K562 (cell line): ENCODE measurements around the gene SYT17. TPM values are rescaled to one million over a fixed set of nuclear protein-coding genes. Genes with fewer than 3 reads are reported as not detected.
A peak's percentile ranks its signal among the peaks of the same experiment; 100 is the strongest.

Experiments
- ATAC-seq: fragments of 200-7000 bp; cut with Tn5 transposase; 3 replicates; pipeline ENCODE4 v1.9.1; 2020; ENCODE audit warnings: moderate library complexity
- BruUV-seq: library from RNA; stranded (reverse); fragments of 400-500 nt; replicated peaks from 2 replicates; lab custom pipeline; 2021; lab: Mats Ljungman, UMichigan
- CTCF ChIA-PET: fragments of 300-600 bp; formaldehyde crosslinking; extraction: SDS; loops from one replicate; lab custom pipeline; 2021; ENCODE audit warnings: low intra/inter-chr PET ratio; lab: Yijun Ruan, JAX
- POLR2A ChIA-PET: fragments of 300-600, 350-650 bp; sonication (Branson Sonifier 250); formaldehyde crosslinking; extraction: SDS; loops from one replicate; lab custom pipeline; 2021; ENCODE audit warnings: antibody characterized with exemption, inconsistent platforms; lab: Yijun Ruan, JAX
- DNase-seq, 4 experiments: peaks; one replicate each; pipeline versions ENCODE4 v3.0.0 to v3.0.0-alpha.2; 2011 to 2018; ENCODE audit warnings: low spot score in 3 of 4, mixed read lengths in 3 of 4; ENCODE audit errors: extremely low read depth in 1 of 4
- FAIRE-seq: peaks from 2 replicates; lab custom pipeline; 2011; peaks lifted over from hg19 to GRCh38; lab: Jason Lieb, UNC
- H2AFZ ChIP-seq: 2 replicates; pipeline ENCODE4 v1.6.0; 2011; ENCODE audit warnings: low read depth, low read length, control low read depth, inconsistent platforms
- H3K27ac ChIP-seq: fragments of 200-600 bp; 3 replicates; pipeline ENCODE4 v1.8.0; 2011; ENCODE audit warnings: low read depth, mild to moderate bottlenecking, control low read depth, inconsistent platforms, low read length, moderate library complexity, mixed read lengths; ENCODE audit errors: extremely low read depth
- H3K27me3 ChIP-seq, 2 experiments: fragments of 300-600 bp in 1 of 2; 2 replicates in 1 of 2; 3 replicates in 1 of 2; pipeline versions ENCODE4 v1.6.0 to v1.8.0; 2011; ENCODE audit warnings: inconsistent platforms in 2 of 2, low read length in 2 of 2, mild to moderate bottlenecking in 1 of 2, mixed read lengths in 1 of 2, moderate library complexity in 1 of 2; ENCODE audit not compliant: control insufficient read depth in 2 of 2, insufficient read depth in 2 of 2
- H3K36me3 ChIP-seq: fragments of 300-600 bp; 3 replicates; pipeline ENCODE4 v1.8.0; 2011; ENCODE audit warnings: mild to moderate bottlenecking, low read length, inconsistent platforms; ENCODE audit not compliant: control insufficient read depth, insufficient read depth
- H3K4me1 ChIP-seq, 2 experiments: fragments of 200-600 bp in 1 of 2; replicated peaks in 1 of 2; 2 replicates in 1 of 2; 3 replicates in 1 of 2; pipeline versions ENCODE4 v1.5.1 to v1.8.0; 2011; ENCODE audit warnings: inconsistent platforms in 2 of 2, low read length in 2 of 2, mild to moderate bottlenecking in 1 of 2, mixed read lengths in 1 of 2, moderate library complexity in 1 of 2; ENCODE audit not compliant: control insufficient read depth in 2 of 2, insufficient read depth in 2 of 2
- H3K4me2 ChIP-seq: 2 replicates; pipeline ENCODE4 v1.6.1; 2011; ENCODE audit warnings: low read length, control low read depth, inconsistent platforms, mixed read lengths; ENCODE audit not compliant: insufficient read depth
- H3K4me3 ChIP-seq: fragments of 200-600 bp; sonication (generic), shearing (Covaris generic); 2 replicates; pipeline ENCODE4 v1.5.1; 2016; ENCODE audit warnings: control low read depth, inconsistent platforms
- H3K79me2 ChIP-seq: fragments of 200-600 bp; 3 replicates; pipeline ENCODE4 v1.8.0; 2011; ENCODE audit warnings: low read length, inconsistent platforms; ENCODE audit not compliant: control insufficient read depth, insufficient read depth
- H3K9ac ChIP-seq, 2 experiments: 2 replicates each; pipeline versions ENCODE4 v1.6.0 to v1.6.1; 2011; ENCODE audit warnings: low read depth in 2 of 2, low read length in 2 of 2, control low read depth in 1 of 2, inconsistent platforms in 1 of 2, mild to moderate bottlenecking in 1 of 2, mixed read lengths in 1 of 2; ENCODE audit not compliant: insufficient read depth in 1 of 2
- H3K9me1 ChIP-seq: one replicate; pipeline ENCODE4 v1.6.0; 2011; ENCODE audit warnings: inconsistent platforms, mild to moderate bottlenecking, low read length, moderate library complexity; ENCODE audit not compliant: control insufficient read depth, insufficient read depth
- H3K9me3 ChIP-seq: replicated peaks from 2 replicates; pipeline ENCODE4 v1.5.1; 2011; ENCODE audit warnings: low read depth, low read length, inconsistent platforms; ENCODE audit not compliant: control insufficient read depth, insufficient read depth
- H4K20me1 ChIP-seq: replicated peaks from 2 replicates; pipeline ENCODE4 v1.6.1; 2011; ENCODE audit warnings: low read length, inconsistent platforms, mixed read lengths; ENCODE audit not compliant: control insufficient read depth, insufficient read depth
- ARHGAP35 ChIP-seq: fragments of 450-650 bp; IDR thresholded peaks from 2 replicates; pipeline ENCODE4 v1.6.1; 2018; ENCODE audit not compliant: partially characterized antibody
- CBX2 ChIP-seq: fragments of 200-600 bp; sonication (generic); IDR thresholded peaks from one replicate; pipeline ENCODE4 v1.6.1; 2012; ENCODE audit warnings: mild to moderate bottlenecking, low read length, inconsistent platforms; ENCODE audit not compliant: insufficient read depth, poor library complexity, severe bottlenecking
- CBX8 ChIP-seq: fragments of 200-600 bp; sonication (generic); IDR thresholded peaks from 2 replicates; pipeline ENCODE4 v1.6.1; 2012; ENCODE audit warnings: borderline replicate concordance, mixed run types, low read depth, mild to moderate bottlenecking, moderate library complexity, mixed read lengths, low read length, control low read depth, inconsistent platforms; ENCODE audit not compliant: poor library complexity, severe bottlenecking; ENCODE audit errors: extremely low read depth
- ETV6 ChIP-seq, 3 experiments: fragments of 150-350 bp in 1 of 3; sonication (generic) in 1 of 3; formaldehyde crosslinking in 1 of 3; IDR thresholded peaks; 2 replicates each; pipeline versions ENCODE4 v1.6.1 to v1.8.0; 2014 to 2022; ENCODE audit warnings: borderline replicate concordance in 2 of 3, low read depth in 2 of 3, antibody characterized with exemption in 1 of 3, low read length in 1 of 3, mild to moderate bottlenecking in 1 of 3, missing genetic modification reagents in 1 of 3
- NEUROD1 ChIP-seq: fragments of 150-350 bp; IDR thresholded peaks from 2 replicates; pipeline ENCODE4 v1.6.1; 2014; ENCODE audit warnings: borderline replicate concordance, low read length, low read depth; ENCODE audit not compliant: partially characterized antibody
- PCBP2 ChIP-seq: fragments of 200-400 bp; formaldehyde crosslinking; IDR thresholded peaks from 2 replicates; pipeline ENCODE4 v1.6.1; 2018; ENCODE audit warnings: low read length, low read depth, mild to moderate bottlenecking, moderate library complexity; ENCODE audit not compliant: poor library complexity, severe bottlenecking
- PML ChIP-seq: IDR thresholded peaks from 2 replicates; pipeline ENCODE4 v1.6.1; 2012; ENCODE audit warnings: low read length, inconsistent platforms
- SMAD2 ChIP-seq: fragments of 150-350 bp; IDR thresholded peaks from 2 replicates; pipeline ENCODE4 v1.6.1; 2014; ENCODE audit warnings: low read depth, mild to moderate bottlenecking, low read length
- SPI1 ChIP-seq: IDR thresholded peaks from 2 replicates; pipeline ENCODE4 v1.6.1; 2011; ENCODE audit warnings: low read depth, low read length, control low read depth, borderline replicate concordance
- ZFPM2 ChIP-seq: fragments of 250-450 bp; sonication (Bioruptor Pico); IDR thresholded peaks from 2 replicates; pipeline ENCODE4 v1.5.1; 2022; ENCODE audit warnings: mild to moderate bottlenecking
- ZNF444 ChIP-seq: fragments of 250-450 bp; sonication (Bioruptor Pico); IDR thresholded peaks from 2 replicates; pipeline ENCODE4 v1.4.0; 2020; ENCODE audit warnings: mild to moderate bottlenecking, moderate library complexity
- WGBS: fragments of 100-300 bp; shearing (Covaris generic); methylation state at CpG from one replicate; pipeline ENCODE4 v1.1.6; 2016; ENCODE audit warnings: low coverage, mixed read lengths; ENCODE audit not compliant: insufficient coverage; ENCODE audit errors: missing lambda C conversion rate; 5-methylcytosine and 5-hydroxymethylcytosine counted together
- in situ Hi-C: fragments of 300-500 bp; cut with MboI; formaldehyde crosslinking; loops from 4 replicates; pipeline ENCODE4 v1.15.0; 2018; ENCODE audit warnings: inconsistent platforms, mixed read lengths
- intact Hi-C: fragments of 100-400 bp; cut with micrococcal nuclease; formaldehyde crosslinking; loops from 2 replicates; pipeline ENCODE4 v1.14.2; 2022
- polyA plus RNA-seq, 8 experiments: library from polyadenylated mRNA; depleted of rRNA in 4 of 8; stranded (reverse) in 5 of 8; unstranded in 3 of 8; fragments of >200 nt; fragmentation: Nextera tagmentation in 2 of 8; fragmentation: Illumina TruSeq in 1 of 8; extraction: Ambion mirVana in 2 of 8; extraction: Trizol in 1 of 8; gene quantifications; 2 replicates each; pipeline versions ENCODE4 v1.2.1 to v1.2.3, GENCODE V29; 2011 to 2014; ENCODE audit warnings: inconsistent platforms in 1 of 8, missing spikeins in 1 of 8
- total RNA-seq, 7 experiments: library from RNA; depleted of rRNA in 6 of 7; stranded (reverse); fragments of >200 nt in 6 of 7; fragmentation: Illumina TruSeq in 2 of 7; extraction: Trizol in 2 of 7; gene quantifications; 2 replicates each; pipeline versions ENCODE4 v1.2.1 to v1.2.3, GENCODE V29; 2011 to 2021; ENCODE audit warnings: low replicate concordance in 1 of 7
- TF ChIP-seq, protein P1 (sequence below): fragments of 250-450 bp; sonication (Bioruptor Pico); IDR thresholded peaks from 2 replicates; pipeline ENCODE4 v1.8.0; 2021; ENCODE audit warnings: borderline replicate concordance, mild to moderate bottlenecking, moderate library complexity; ENCODE audit not compliant: poor library complexity, severe bottlenecking
- TF ChIP-seq, protein P2 (sequence below), 2 experiments: fragments of 450-650 bp in 1 of 2; sonication (generic) in 1 of 2; formaldehyde crosslinking; conservative IDR thresholded peaks; 2 replicates each; pipeline versions ENCODE4 v1.4.0 to v1.8.1; 2020 to 2022; ENCODE audit warnings: mild to moderate bottlenecking in 1 of 2, missing genetic modification reagents in 1 of 2
- TF ChIP-seq, protein P3 (sequence below): sonication (generic); formaldehyde crosslinking; IDR thresholded peaks from 2 replicates; pipeline ENCODE4 v1.9.0; 2022; ENCODE audit warnings: mild to moderate bottlenecking, missing genetic modification reagents

The SYT17 gene
- total and polyA plus RNA-seq, 9 of the 15 experiments (the other 6 are each of a cell fraction or from before 2014, with no cell fraction given): not detected

- TF ChIP-seq, protein P1, sequence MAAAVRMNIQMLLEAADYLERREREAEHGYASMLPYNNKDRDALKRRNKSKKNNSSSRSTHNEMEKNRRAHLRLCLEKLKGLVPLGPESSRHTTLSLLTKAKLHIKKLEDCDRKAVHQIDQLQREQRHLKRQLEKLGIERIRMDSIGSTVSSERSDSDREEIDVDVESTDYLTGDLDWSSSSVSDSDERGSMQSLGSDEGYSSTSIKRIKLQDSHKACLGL (CRISPR knock-in tag): no peak
- TF ChIP-seq PCBP2 (no peak), SMAD2 (no peak)
Observed at GRCh38 chr16:19173059-19173458, 5.0 kb downstream of the SYT17 start (continued).

- Histone ChIP-seq H3K4me2 (no peak overlapping the region), H3K27ac (no peak overlapping the region), H3K27me3 (peaks cover 55 to 64% of the 10 kb centered on the region in 2 experiments), H3K4me1 (peaks cover 0 to 2% of the 10 kb centered on the region in 2 experiments; a peak in 2 of 5 replicates), H3K79me2 (no peaks in the 10 kb centered on the region), H3K9me1 (no peaks in the 10 kb centered on the region), H3K4me3 (no peak overlapping the region), H2AFZ (no peak overlapping the region), H4K20me1 (no peaks in the 10 kb centered on the region; the same call in 1 of the 2 replicates), H3K36me3 (no peaks in the 10 kb centered on the region), H3K9ac (no peak overlapping the region), H3K9me3 (no peaks in the 10 kb centered on the region)
- ChIA-PET POLR2A (interaction anchor here (0.7 to 0.8 kb wide), 2 partner anchors 11 to 91 kb away, joined by 3 read pairs; no protein-coding TSS in a partner anchor), CTCF (no interaction called here)
- 3% methylated on average over 25 of the region's 27 CpGs for WGBS
- FAIRE-seq: no peak
- BruUV-seq: no TSS peak
- no peak for ATAC-seq
- DNase-seq: no peak
- in situ Hi-C loops: loop anchor here (10.0 kb wide), 1 partner anchor 201 kb away; no protein-coding TSS in a partner anchor
- intact Hi-C loops: loop anchor here (10.0 kb wide), 1 partner anchor 201 kb away; no protein-coding TSS in a partner anchor
- TF ChIP-seq SPI1 (no peak), ZFPM2 (CRISPR knock-in tag) (no peak), CBX2 (peak; percentile 61), CBX8 (peak; percentile 65), PML (no peak), ETV6 (IDR thresholded peaks at IDR 0.05; ENCODE audit: borderline replicate concordance in 1 of 2, low read depth in 2 of 2, low read length in 1 of 2) (no peak), ETV6 (CRISPR knock-in tag; IDR thresholded peaks at IDR 0.05; ENCODE audit: borderline replicate concordance) (no peak), NEUROD1 (no peak), ZNF444 (no peak), ARHGAP35 (no peak)
- TF ChIP-seq, protein P2, sequence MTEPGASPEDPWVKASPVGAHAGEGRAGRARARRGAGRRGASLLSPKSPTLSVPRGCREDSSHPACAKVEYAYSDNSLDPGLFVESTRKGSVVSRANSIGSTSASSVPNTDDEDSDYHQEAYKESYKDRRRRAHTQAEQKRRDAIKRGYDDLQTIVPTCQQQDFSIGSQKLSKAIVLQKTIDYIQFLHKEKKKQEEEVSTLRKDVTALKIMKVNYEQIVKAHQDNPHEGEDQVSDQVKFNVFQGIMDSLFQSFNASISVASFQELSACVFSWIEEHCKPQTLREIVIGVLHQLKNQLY (CRISPR knock-in tag; conservative IDR thresholded peaks at IDR 0.05): no peak
- TF ChIP-seq, protein P3, sequence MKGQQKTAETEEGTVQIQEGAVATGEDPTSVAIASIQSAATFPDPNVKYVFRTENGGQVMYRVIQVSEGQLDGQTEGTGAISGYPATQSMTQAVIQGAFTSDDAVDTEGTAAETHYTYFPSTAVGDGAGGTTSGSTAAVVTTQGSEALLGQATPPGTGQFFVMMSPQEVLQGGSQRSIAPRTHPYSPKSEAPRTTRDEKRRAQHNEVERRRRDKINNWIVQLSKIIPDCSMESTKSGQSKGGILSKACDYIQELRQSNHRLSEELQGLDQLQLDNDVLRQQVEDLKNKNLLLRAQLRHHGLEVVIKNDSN (CRISPR knock-in tag): peak; percentile 61
Observed at GRCh38 chr16:19173649-19174383, 5.8 kb downstream of the SYT17 start.
